Hypothalamus (tissue), 51 donors: ENCODE results near the gene F8.

Experiments used
- DNase-seq, 51 donors: peaks; one replicate each; lab custom pipeline; 2025; lab: John Stamatoyannopoulos, UW

F8 gene

DNA sequence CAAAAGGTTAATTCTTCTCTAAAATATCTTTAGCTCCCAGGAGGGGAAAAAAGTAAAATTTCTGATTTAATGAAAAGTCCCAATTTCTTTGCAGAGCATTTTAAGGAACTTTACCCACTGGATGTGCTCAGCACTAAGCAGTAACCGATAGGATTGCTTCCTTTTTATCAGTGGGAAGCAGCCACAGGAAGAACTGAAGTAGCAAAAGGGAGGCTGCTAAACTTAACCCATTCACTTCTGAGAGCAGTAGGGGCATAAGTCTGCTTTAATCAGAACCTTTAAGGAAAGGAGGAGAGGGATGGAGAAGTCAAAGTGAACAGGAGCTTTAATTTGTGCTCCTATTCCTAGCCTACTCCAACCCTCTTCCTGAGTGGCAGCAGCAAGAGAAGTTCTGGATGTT lies at the start of gene F8:
Gene F8 (minus strand): TSS at position 139 of the 400 bp plus-strand sequence. CDS start 171 bp downstream, outside the sequence.
- no peak for DNase-seq

DNA sequence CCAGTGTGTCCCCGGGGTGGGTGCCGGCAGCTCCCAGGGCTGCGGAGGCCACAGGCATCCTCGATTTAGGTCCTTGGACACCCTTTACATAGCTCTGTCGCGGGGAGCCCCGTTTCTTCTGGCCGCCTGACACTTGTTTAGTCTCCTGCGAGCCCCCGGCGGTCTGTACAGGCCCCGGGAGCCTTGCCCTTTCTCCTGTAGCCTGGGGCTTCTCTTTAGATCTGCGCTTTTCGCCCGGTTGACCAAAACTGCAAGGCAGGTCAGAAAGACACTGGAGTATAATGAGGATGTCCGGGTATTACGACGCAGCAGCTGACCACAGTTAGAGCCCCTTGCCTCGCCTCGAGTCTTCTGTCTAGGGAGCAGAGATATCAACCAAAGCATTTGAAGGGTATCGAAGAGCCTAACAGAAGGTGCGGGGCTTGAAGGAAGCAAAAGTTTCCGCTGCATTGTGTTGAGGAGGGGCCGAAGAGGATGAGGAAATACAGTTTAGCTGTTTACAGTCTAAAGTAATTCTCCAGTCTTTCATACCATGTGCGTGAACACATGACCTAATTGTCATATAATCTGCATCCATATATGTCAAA lies 49.3 kb upstream of the F8 start:
- DNase-seq, result peak in 7 of 51 donors; percentile 16 to 57 (median 27)

DNA sequence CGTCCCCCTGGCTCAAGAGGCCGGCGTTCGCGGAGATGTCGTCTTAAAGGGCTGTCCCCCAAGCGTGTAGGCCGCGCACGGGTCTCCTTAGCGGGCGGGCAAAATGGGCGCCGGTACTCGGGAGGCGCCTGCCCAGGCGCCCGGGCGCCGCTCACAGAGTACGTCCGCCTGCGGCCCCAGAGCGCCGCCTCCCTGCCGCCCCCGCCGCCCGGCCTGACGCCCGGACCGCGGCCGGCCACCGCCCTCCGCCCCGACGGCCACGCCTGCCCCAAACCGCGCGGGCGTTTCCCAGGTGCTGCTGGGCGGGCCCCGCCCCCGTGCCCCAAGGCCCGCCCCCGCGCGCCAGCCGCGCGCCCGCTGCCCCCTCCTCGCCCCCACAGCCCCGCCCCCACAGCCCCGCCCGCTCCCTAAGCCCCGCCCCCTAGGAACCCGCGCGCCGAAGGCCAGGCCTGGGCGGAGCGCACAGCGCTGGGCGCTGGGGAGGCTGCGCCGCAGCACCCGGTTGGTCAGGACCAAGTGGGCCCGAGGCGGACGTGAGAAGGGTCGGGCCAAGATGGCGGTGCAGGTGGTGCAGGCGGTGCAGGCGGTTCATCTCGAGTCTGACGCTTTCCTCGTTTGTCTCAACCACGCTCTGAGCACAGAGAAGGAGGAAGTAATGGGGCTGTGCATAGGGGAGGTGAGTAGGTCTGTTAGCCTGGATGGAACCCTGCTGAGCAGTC lies 48.6 kb upstream of the F8 start, which contains the start of the genes BRCC3, CMC4 and MTCP1:
Gene BRCC3 (plus strand): TSS at position 534 of the 719 bp plus-strand sequence. CDS start 20 bp downstream, at position 554.
Gene CMC4 (minus strand): TSS at position 162 of the 719 bp plus-strand sequence. CDS start 7,113 bp downstream, outside the sequence.
Gene MTCP1 (minus strand): TSS at position 162 of the 719 bp plus-strand sequence. CDS start 5,126 bp downstream, outside the sequence.
- DNase-seq, result peak in 49 of 51 donors; percentile 13 to 85 (median 66)

DNA sequence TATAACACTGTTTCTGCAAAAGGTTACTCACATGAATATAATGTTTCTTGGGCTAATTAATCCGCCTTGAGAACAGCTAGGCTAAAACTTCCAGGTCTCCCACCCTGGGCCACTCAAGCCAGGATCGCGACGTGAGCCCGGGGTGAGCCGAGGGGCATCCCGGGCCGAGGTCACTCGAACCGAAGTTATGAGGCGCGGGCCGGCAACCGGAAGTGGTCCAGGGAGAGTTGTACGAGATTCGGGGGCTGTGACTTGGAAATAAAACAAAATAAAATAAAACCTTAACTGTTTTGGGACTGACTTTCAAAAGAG lies 48.1 kb upstream of the F8 start:
- peak in 2 of 51 donors; percentile 4 to 40 for DNase-seq

DNA sequence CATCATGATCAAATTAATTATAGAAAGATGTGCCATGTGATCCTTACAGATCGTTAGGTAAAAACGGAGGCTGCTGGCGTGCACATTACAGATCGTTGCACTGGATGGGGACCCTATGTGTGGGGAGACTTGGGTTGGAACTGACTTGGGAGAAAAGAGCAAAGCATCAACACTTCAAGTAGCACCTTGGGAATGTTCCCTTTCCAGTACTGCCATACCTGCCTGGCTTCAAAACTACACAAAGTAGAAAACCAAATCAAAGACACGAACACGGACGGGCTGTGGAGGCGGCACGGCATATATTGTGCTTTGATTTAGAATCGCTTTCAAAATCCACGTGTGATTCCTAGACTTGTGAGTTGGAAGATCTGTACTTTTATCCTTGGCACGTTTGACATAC lies 47.5 kb upstream of the F8 start:
- no peak for DNase-seq

DNA sequence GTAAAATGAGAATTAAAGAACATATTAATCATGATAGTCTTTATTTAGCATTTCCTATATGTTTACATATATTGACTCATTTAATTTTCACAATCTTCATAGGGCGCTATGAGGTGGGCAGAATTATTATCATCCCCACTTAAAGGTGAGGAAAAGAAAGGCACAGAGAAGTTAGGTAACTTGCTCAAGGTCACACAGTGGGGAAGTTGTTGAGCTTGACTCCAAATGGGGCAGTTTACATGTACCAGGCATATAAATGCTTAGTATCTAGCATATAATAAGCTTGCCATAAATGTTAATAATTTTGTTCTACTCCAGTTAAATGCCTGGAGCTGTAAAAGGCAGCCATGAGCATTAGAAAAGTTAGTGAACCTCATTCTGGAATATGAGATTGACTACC lies 46.9 kb upstream of the F8 start:
- DNase-seq, result no peak

DNA sequence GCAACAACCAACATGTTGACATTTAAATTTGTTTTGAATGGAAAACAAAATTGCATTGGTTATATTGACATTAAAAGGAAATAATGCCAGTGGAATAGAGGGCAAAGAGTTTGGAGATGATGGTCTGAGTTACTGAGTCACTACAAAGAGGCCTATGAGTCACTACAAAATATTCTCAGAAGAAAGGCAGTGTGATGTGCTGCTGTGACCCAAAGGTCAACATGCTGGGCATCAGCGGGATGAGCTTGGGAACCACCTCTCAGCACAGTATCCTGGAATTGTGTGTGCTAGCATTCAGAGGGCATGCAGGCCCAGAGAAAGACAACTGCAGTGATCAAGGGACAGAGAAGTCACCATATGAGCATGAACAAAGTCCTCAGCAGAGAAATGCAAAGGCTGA lies 45.6 kb upstream of the F8 start:
- no peak for DNase-seq

DNA sequence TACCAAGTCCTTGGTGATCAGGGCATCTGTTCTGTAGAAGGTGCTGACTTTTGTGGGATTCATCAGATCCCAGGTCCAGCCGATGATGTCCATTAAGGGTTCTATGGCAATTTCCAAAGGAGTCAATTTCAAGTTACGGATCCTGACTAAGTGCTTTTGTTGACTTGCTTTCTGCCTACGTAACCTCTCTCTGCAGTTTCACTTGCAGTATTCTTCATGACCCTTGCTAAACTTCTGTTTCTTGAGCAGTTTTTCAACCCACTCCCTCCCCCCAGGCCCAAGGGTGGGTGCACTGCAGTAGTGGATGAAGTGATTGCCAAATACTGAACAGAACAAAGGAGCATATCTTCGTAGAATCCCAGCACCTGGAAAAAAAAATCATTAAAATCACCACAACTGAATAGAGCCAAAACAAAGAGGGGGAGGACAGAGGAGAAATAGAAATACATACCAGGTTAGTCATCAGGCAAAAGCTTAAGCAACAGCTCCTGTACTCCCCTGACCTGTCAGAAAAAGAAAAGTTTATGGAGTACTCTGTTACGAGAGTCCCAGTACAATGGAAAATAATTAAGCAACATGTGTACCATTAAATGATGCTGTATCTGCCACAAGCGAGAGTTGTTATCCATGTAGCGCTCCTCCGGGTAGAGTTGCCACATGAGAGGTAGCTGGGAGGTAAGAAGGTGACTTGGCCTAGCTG lies 42.7 kb upstream of the F8 start:
- no peak for DNase-seq

DNA sequence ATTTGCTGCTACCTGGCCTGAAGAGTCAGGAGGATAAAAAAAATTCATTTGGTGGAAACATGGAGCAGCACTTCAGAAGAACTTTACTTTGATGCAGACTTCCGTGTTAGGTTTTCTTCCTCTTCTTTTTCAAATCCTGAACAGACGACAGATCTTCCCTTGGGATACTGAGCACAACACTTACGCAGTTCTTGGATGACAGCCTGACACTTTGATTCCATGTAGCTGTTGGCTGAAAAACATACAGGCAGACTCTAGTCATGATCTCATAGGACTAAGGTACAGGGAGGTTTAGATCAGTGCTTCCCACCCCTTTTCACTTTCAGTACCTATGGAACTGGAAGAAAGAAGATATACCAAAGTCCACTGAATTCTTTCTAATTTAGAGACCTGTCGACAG lies 39.2 kb upstream of the F8 start:
- DNase-seq, result no peak

DNA sequence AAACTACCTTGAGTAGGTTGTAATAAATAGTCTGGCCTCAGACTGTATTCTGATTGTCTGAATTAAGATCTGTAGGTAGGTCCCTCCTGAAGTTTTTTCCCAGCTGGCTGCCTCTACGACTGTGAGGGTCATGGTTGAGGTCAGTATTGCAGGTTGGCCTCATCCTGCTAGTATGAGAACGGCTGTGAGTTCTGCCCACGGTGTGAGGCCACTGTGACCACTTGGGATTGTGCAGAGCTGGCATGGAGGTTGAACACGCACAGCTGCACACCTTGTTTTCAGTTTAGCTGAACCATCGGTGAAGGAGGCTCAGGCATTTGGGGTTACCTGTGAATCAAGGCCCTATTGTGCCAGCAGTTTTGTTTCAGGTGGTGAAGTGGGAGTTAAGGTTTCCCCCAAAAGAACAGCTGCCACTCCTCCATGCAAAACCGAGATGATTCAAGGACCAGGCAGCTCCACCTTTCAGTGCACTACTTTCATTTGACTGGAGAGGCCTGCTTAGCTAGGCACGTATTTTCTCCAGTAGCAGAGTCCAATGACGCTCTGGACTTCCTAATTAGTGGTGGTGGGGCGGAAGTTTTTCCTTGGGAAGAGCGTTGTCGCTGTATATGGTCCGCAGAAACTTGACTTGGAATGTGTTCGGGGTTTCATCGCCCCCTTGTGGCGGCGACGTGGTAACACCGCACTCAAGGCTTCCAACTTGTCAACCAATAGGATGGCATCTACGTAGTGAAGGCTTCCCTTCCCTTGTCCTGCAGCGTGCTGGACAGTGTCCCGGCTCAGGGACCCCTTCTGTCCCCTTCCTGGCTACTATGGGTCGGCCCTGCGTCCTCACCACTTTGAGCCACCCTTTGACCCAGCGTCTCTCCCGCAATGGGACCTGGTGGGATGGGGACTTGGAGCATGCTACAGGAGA lies 34.6 kb upstream of the F8 start:
- peak in 40 of 51 donors; percentile 1 to 68 (median 24) for DNase-seq

DNA sequence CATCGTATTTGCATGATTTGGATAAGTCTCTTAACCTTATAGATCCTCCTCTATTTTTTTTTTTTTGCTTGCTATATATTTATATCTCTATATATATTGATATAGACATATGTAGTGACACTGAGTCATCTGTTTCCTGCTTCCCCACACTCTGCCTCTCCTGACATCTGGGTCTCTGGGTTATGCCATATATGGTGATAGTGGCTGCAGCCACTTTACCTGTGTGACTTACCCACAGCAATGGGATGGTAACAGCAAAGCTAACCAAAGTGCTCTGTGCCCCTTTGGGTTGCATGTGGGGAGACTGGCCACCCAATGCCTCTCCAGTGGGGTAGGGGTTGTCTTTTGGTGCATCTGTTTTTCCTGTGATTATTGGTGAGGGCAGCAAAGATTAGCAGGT lies 33.9 kb upstream of the F8 start:
- DNase-seq, result no peak

DNA sequence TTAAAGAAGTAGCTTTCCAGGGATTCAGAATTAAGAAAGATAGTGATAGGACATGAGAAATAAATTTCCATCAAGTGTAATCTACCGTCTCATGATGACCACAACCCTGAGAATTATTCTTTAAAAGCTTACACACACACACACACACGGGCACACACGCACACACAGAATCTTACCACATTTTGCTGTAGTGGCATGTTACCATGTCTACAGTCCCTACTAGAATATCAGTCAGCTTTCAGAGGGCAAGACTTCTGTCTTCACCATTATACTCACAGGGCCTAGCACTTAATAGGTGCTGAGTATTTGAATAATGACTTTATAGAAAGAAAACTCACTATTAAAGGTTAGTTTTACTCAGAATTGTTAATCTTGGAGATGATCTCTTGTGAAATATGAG lies 33.0 kb upstream of the F8 start:
- no peak for DNase-seq

DNA sequence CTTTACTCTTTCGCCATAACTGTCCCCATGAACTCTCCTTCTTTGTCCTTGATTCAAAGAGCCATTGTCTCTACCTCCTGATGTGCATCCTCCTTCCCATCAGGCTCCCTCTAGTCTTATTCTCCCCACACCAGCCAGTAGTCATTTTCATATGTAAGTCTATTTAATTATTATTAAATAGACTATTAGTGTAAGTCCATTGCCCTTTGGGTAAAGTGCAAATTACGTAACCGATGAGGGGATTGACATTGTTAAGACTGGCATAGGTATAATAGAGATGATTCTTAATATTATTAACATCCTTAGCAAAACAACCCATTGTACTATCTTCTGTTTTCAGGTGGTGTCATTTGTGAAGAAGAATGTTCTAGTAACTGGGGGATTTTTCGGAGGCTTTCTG lies 31.7 kb upstream of the F8 start:
- no peak for DNase-seq

DNA sequence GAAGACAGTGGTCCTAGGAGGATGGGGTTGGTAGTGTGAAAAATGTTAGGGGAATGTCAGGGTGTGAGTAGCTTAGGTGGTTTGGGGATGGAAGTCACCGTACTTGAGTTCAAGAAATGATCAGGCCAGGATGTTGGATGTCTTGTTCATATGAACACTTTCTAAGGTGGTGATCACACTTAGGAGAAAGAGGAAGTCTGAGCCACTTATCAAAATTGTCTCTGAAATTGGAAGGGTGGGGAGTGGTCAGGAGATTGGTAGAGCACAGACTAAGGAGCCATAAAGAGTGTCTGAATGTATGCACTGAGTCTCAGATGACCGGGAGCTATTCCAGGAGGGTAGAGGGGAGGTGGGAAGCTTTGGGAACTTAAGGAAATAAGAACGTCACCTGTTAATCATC lies 31.1 kb upstream of the F8 start:
- DNase-seq, result no peak

DNA sequence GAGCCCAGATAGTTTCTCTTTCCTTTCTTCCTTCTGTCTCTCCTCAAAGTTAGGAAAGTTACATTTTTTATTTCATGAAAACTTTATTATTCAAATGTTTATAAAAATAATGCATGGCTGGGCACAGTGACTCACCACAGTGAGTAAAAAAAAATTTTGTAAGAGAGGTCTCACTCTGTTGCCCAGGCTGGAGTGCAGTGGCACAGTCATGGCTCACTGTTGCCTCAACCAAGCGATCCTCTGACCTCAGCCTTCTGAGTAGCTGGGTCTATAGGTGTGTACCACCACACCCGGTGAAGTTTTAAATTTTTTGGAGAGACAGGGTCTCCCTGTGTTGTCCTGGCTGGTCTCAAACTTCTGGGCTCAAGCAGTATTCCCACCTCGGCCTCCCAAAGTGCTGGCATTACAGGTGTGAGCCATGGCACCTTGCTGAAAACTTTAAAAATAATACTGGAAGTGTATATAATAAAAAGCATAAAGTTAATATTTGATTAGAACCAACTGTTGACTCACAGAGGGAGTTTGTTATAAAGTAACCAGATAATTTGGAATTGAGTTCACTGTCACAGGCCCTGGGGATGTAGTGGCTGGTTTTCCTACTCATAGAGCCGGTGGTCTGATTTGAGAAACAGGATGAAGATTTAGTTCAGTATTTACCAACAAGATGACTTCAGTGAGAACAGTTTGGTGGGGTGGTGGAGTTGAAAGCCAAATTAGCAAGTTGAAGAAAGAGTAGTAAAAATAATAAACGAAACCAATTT lies 30.4 kb upstream of the F8 start:
- DNase-seq, result no peak

DNA sequence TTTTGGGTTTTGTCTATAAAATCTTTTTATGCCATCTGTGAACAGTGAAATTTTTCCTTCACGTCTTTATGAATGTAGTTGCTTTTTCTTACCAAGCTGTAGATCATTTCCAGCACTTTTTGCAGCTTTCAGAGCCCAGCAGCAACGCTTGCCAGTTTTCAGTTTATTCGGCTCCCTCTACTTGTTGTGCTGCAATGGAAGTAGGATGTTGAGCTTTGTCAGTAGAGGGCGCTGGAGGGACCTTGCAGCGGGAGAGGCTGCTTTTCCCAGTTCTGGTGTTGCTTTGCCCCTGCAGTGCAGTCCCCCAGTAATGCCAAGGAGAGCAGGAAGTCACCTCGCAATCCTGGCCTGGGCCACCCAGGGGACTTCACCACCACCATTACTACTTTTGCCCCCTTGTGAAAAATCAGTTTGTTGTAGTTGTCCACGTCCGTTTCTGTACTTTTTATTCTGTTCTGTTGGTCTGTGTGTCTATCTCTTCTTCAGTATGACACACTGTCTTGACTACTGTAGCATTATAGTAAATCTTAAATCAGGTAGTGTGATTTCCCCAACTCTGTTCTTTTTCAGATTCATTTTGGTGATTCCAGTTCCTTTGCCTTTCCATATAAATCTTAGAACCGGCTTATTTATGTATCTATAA lies 26.6 kb upstream of the F8 start:
- DNase-seq, result peak in 34 of 51 donors; percentile 0 to 55 (median 10)

DNA sequence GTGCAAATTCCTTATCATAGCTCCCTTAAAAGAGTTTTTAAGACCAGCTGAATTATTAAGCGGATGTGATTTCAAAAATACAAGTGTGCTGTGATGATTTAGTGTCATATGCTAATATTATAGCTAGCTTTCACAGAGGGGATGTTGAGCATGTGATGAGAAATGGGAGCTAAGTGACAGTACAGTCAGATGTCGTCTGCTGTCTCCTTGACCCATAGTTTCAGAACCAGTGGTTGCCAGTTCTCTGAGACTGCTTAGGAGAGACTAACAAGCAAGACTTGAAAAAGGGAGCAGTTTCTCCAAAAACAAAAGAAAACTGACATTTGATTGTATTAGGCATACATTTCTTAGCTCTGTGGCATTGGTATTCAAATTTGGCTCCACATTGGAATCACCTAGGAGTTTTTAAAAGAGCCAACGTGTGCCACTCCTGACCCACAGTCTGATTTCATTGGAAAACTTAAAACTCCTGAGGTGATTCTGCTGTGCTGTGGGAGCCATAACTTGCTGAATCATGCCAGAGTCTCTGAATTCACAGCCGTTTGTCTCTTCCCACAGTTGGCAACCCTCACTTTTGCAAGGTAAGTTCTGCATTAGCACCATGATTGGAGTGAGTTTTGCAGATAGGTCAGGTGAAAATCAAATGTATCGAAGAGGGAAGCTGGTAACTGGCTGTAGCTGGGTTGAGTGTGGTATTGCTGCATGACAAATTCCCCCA lies 24.4 kb upstream of the F8 start:
- no peak for DNase-seq

DNA sequence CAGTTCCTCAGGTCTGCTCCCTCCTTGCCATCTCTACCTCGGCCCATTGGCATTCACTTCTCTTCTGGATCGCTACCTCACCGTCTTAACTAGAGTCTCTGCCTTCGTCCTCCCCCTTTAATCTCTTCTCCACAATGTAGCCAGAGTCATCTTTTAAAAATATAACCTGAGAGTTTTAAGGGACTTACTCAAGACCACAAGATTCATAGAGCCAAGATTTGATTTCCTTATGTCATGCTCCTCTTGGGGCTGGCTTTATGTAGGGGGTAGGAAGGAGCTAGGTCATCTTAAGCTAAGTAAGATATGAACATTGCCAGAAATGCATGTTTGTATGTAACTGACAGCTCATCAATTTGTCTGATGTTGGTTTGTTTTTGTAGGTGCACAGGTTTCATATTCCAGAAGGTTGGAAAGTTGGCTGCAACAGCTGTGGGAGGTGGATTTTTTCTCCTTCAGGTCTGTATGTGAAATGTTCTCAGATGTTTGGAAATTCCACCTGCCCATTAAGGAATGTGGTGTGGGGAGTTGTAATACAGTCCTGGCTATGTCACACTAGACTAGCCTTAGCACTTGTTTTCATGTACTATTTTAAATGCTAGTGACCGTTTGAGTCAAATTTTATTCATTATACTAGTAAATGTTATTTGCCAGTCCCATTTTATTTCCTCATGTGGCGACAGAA lies 23.7 kb upstream of the F8 start:
- DNase-seq, result no peak
